ENCODE results near the gene FMNL2.
A peak's percentile ranks its signal among the peaks of the same experiment; 100 is the strongest.

The FMNL2 gene

GRCh38 chr2:152542995-152543481, 208.1 kb downstream of the FMNL2 start:
- no peak for TF ChIP-seq CTCF (IDR thresholded peaks at IDR 0.05; ENCODE audit: low read length, missing control alignments)
- peak; percentile 96 for DNase-seq (ENCODE audit: low read depth)
- H3K4me3 ChIP-seq (replicated peaks; ENCODE audit: low read depth, low read length), result no peak overlapping the region

GRCh38 chr2:152543717-152544116, 208.7 kb downstream of the FMNL2 start:
- no peak for DNase-seq (ENCODE audit: low read depth)
- no peak for TF ChIP-seq CTCF (IDR thresholded peaks at IDR 0.05; ENCODE audit: low read length, missing control alignments)
- H3K4me3 ChIP-seq (replicated peaks; ENCODE audit: low read depth, low read length), result no peak overlapping the region

- DNase-seq (ENCODE audit: low read depth), result no peak
- H3K4me3 ChIP-seq (replicated peaks; ENCODE audit: low read depth, low read length), result no peak overlapping the region
- TF ChIP-seq CTCF (IDR thresholded peaks at IDR 0.05; ENCODE audit: low read length, missing control alignments), result no peak
Observed at GRCh38 chr2:152544638-152545037, 209.7 kb downstream of the FMNL2 start.

- no peak for DNase-seq (ENCODE audit: low read depth)
- TF ChIP-seq CTCF (IDR thresholded peaks at IDR 0.05; ENCODE audit: low read length, missing control alignments), result no peak
- no peak overlapping the region for H3K4me3 ChIP-seq (replicated peaks; ENCODE audit: low read depth, low read length)
Observed at GRCh38 chr2:152546230-152546837, 211.4 kb downstream of the FMNL2 start.

- H3K4me3 ChIP-seq (replicated peaks; ENCODE audit: low read depth, low read length), result no peak overlapping the region
- no peak for TF ChIP-seq CTCF (IDR thresholded peaks at IDR 0.05; ENCODE audit: low read length, missing control alignments)
Observed at GRCh38 chr2:152548111-152548875, 213.3 kb downstream of the FMNL2 start.

GRCh38 chr2:152548996-152549395, 214.0 kb downstream of the FMNL2 start:
- TF ChIP-seq CTCF (IDR thresholded peaks at IDR 0.05; ENCODE audit: low read length, missing control alignments), result no peak
- no peak for DNase-seq (ENCODE audit: low read depth)
- H3K4me3 ChIP-seq (replicated peaks; ENCODE audit: low read depth, low read length), result no peak overlapping the region

More at GRCh38 chr2:152548111-152548875, 213.3 kb downstream of the FMNL2 start:
- DNase-seq (ENCODE audit: low read depth), result no peak

Data from fibroblast of pulmonary artery (primary cell).